Trophoblast cell (in vitro differentiated cells and primary cell): Measurements from ENCODE around the gene PDE4D.
"Not testable (repeated sequence)": the region's sequence is repeated elsewhere in the genome, so short reads cannot be mapped to it uniquely, and the experiment has no call there.

Experiments used
- DNase-seq, 2 donors: peaks; one replicate each; pipeline ENCODE4 v3.0.0-alpha.2; 2016
- H2AFZ ChIP-seq: 2 replicates; pipeline ENCODE4 v1.6.1; 2013; ENCODE audit warnings: low read length, moderate library complexity, mild to moderate bottlenecking; ENCODE audit not compliant: insufficient read depth, poor library complexity
- H2AK5ac ChIP-seq: 2 replicates; pipeline ENCODE4 v1.6.1; 2013; ENCODE audit warnings: mild to moderate bottlenecking, low read length
- H2BK120ac ChIP-seq: 2 replicates; pipeline ENCODE4 v1.6.1; 2013; ENCODE audit warnings: low read length, mild to moderate bottlenecking, moderate library complexity; ENCODE audit not compliant: insufficient read depth, poor library complexity
- H2BK12ac ChIP-seq: 2 replicates; pipeline ENCODE4 v1.6.1; 2013; ENCODE audit warnings: mild to moderate bottlenecking, low read length, moderate library complexity
- H2BK5ac ChIP-seq: 2 replicates; pipeline ENCODE4 v1.6.1; 2013; ENCODE audit warnings: low read length, low read depth, moderate library complexity, mild to moderate bottlenecking; ENCODE audit not compliant: poor library complexity
- H3K14ac ChIP-seq: 2 replicates; pipeline ENCODE4 v1.6.1; 2013; ENCODE audit warnings: mild to moderate bottlenecking, low read length
- H3K18ac ChIP-seq: 2 replicates; pipeline ENCODE4 v1.6.1; 2013; ENCODE audit warnings: mild to moderate bottlenecking, low read length
- H3K23ac ChIP-seq: 2 replicates; pipeline ENCODE4 v1.6.1; 2013; ENCODE audit warnings: low read length
- H3K27ac ChIP-seq: 2 replicates; pipeline ENCODE4 v1.5.1; 2013; ENCODE audit warnings: low read depth, mild to moderate bottlenecking, inconsistent platforms, low read length, moderate library complexity
- H3K27me3 ChIP-seq: 2 replicates; pipeline ENCODE4 v1.6.1; 2013; ENCODE audit warnings: inconsistent platforms, mild to moderate bottlenecking, low read length, moderate library complexity; ENCODE audit not compliant: insufficient read depth
- H3K36me3 ChIP-seq, 2 experiments: 1 replicate in 1 of 2; 2 replicates in 1 of 2; pipeline ENCODE4 v1.6.1; 2013; ENCODE audit warnings: low read length in 2 of 2, mild to moderate bottlenecking in 2 of 2, moderate library complexity in 1 of 2; ENCODE audit not compliant: insufficient read depth in 2 of 2, control insufficient read depth in 1 of 2
- H3K4ac ChIP-seq: 2 replicates; pipeline ENCODE4 v1.6.1; 2013; ENCODE audit warnings: low read depth, mild to moderate bottlenecking, low read length, moderate library complexity
- H3K4me1 ChIP-seq, 2 experiments: 1 replicate in 1 of 2; 2 replicates in 1 of 2; pipeline ENCODE4 v1.6.1; 2013; ENCODE audit warnings: low read length in 2 of 2, mild to moderate bottlenecking in 2 of 2, moderate library complexity in 1 of 2; ENCODE audit not compliant: insufficient read depth in 2 of 2, control insufficient read depth in 1 of 2
- H3K4me2 ChIP-seq: 2 replicates; pipeline ENCODE4 v1.6.1; 2013; ENCODE audit warnings: inconsistent platforms, mild to moderate bottlenecking, low read length, moderate library complexity
- H3K4me3 ChIP-seq: 2 replicates; pipeline ENCODE4 v1.5.1; 2013; ENCODE audit warnings: mild to moderate bottlenecking, low read depth, low read length, inconsistent platforms
- H3K79me1 ChIP-seq: one replicate; pipeline ENCODE4 v1.6.1; 2013; ENCODE audit warnings: low read length
- H3K79me2 ChIP-seq: 2 replicates; pipeline ENCODE4 v1.6.1; 2013; ENCODE audit warnings: low read length, mild to moderate bottlenecking; ENCODE audit not compliant: control insufficient read depth, insufficient read depth, poor library complexity
- H3K9ac ChIP-seq: 2 replicates; pipeline ENCODE4 v1.6.1; 2013; ENCODE audit warnings: mild to moderate bottlenecking, low read length
- H3K9me3 ChIP-seq: 2 replicates; pipeline ENCODE4 v1.6.1; 2013; ENCODE audit warnings: low read depth, mild to moderate bottlenecking, control low read depth, inconsistent platforms, low read length; ENCODE audit not compliant: insufficient read depth
- H4K12ac ChIP-seq: 2 replicates; pipeline ENCODE4 v1.6.1; 2013; ENCODE audit warnings: low read depth, mild to moderate bottlenecking, low read length, moderate library complexity
- H4K8ac ChIP-seq: 2 replicates; pipeline ENCODE4 v1.6.1; 2013; ENCODE audit warnings: low read depth, mild to moderate bottlenecking, low read length, moderate library complexity
- H4K91ac ChIP-seq: one replicate; pipeline ENCODE4 v1.6.1; 2013; ENCODE audit warnings: low read depth, mild to moderate bottlenecking, low read length, moderate library complexity
- WGBS: extraction: QIAGEN DNeasy Blood & Tissue Kit; methylation state at CpG from one replicate; pipeline ENCODE4 v1.1.7; 2013; ENCODE audit warnings: missing lambda C conversion rate; ENCODE audit not compliant: insufficient read length, insufficient coverage; ENCODE audit errors: extremely low coverage; 5-methylcytosine and 5-hydroxymethylcytosine counted together

PDE4D gene

GRCh38 chr5:59374036-59374435 is 519.5 kb downstream of the PDE4D start:
- H3K4me1 ChIP-seq, H3K4me3 ChIP-seq, H3K23ac ChIP-seq, H3K4ac ChIP-seq, H3K9ac ChIP-seq, H3K79me1 ChIP-seq, H3K27ac ChIP-seq, H2AK5ac ChIP-seq, H3K36me3 ChIP-seq, H3K14ac ChIP-seq, DNase-seq, H4K91ac ChIP-seq, H3K18ac ChIP-seq, H3K9me3 ChIP-seq, H2BK12ac ChIP-seq, H4K12ac ChIP-seq, H3K79me2 ChIP-seq, H2AFZ ChIP-seq, H2BK5ac ChIP-seq, H3K27me3 ChIP-seq, H2BK120ac ChIP-seq, H4K8ac ChIP-seq, H3K4me2 ChIP-seq: not testable (repeated sequence)
- WGBS: no CpG with 5 or more reads among the region's 1 CpG

- no CpG with 5 or more reads among the region's 4 CpGs for WGBS
- Histone ChIP-seq H2BK12ac (no peak overlapping the region), H4K12ac (no peak overlapping the region), H3K79me2 (no peaks in the 10 kb centered on the region), H3K27me3 (no peaks in the 10 kb centered on the region), H3K9ac (no peak overlapping the region), H2AFZ (no peak overlapping the region), H3K18ac (no peak overlapping the region), H3K79me1 (no peaks in the 10 kb centered on the region), H3K36me3 (no peaks in the 10 kb centered on the region), H3K14ac (no peak overlapping the region), H4K91ac (no peak overlapping the region), H3K4me2 (no peak overlapping the region), H2BK120ac (no peak overlapping the region), H3K4ac (no peak overlapping the region), H2BK5ac (no peak overlapping the region), H4K8ac (no peak overlapping the region), H3K27ac (no peak overlapping the region), H2AK5ac (no peak overlapping the region), H3K23ac (no peak overlapping the region), H3K4me1 (no peaks in the 10 kb centered on the region), H3K4me3 (no peak overlapping the region), H3K9me3 (no peaks in the 10 kb centered on the region)
- no peak for DNase-seq
These were observed 521.9 kb downstream of the PDE4D start for GRCh38 chr5:59371525-59372127.

- WGBS: no CpG with 5 or more reads among the region's 4 CpGs
- H3K4me2 ChIP-seq: no peak overlapping the region
These were observed 524.6 kb downstream of the PDE4D start for GRCh38 chr5:59368951-59369350.

GRCh38 chr5:59367791-59368394 is 525.6 kb downstream of the PDE4D start:
- no CpG with 5 or more reads among the region's 7 CpGs for WGBS
- H3K4me2 ChIP-seq: no peak overlapping the region
- no peak overlapping the region for H3K23ac ChIP-seq
- no peaks in the 10 kb centered on the region for H3K79me2 ChIP-seq
- no peaks in the 10 kb centered on the region for H3K9me3 ChIP-seq
- peak; percentile 51 to 67 for DNase-seq
- H4K91ac ChIP-seq: no peak overlapping the region
- no peak overlapping the region for H3K27ac ChIP-seq
- H3K27me3 ChIP-seq: no peaks in the 10 kb centered on the region
- H2AFZ ChIP-seq: no peak overlapping the region
- H4K8ac ChIP-seq: no peak overlapping the region
- H3K79me1 ChIP-seq: no peaks in the 10 kb centered on the region
- no peak overlapping the region for H3K4ac ChIP-seq
- no peak overlapping the region for H2AK5ac ChIP-seq
- H2BK5ac ChIP-seq: no peak overlapping the region
- H3K4me1 ChIP-seq: peaks cover 0 to 3% of the 10 kb centered on the region in 2 experiments
- H3K36me3 ChIP-seq: no peaks in the 10 kb centered on the region
- H2BK120ac ChIP-seq: no peak overlapping the region
- no peak overlapping the region for H3K9ac ChIP-seq
- no peak overlapping the region for H3K18ac ChIP-seq
- H4K12ac ChIP-seq: no peak overlapping the region
- H2BK12ac ChIP-seq: no peak overlapping the region
- H3K4me3 ChIP-seq: no peak overlapping the region
- H3K14ac ChIP-seq: no peak overlapping the region

More at GRCh38 chr5:59368951-59369350, 524.6 kb downstream of the PDE4D start:
- Histone ChIP-seq H3K27ac (no peak overlapping the region), H3K4ac (no peak overlapping the region), H2BK12ac (no peak overlapping the region), H3K4me3 (no peak overlapping the region), H3K9ac (no peak overlapping the region), H3K36me3 (no peaks in the 10 kb centered on the region), H2AK5ac (no peak overlapping the region), H2BK120ac (no peak overlapping the region), H3K9me3 (no peaks in the 10 kb centered on the region), H3K23ac (no peak overlapping the region), H4K8ac (no peak overlapping the region), H2BK5ac (no peak overlapping the region), H3K27me3 (no peaks in the 10 kb centered on the region), H3K79me2 (no peaks in the 10 kb centered on the region), H3K14ac (no peak overlapping the region), H3K4me1 (no peaks in the 10 kb centered on the region), H3K18ac (no peak overlapping the region), H4K91ac (no peak overlapping the region), H3K79me1 (no peaks in the 10 kb centered on the region), H4K12ac (no peak overlapping the region), H2AFZ (no peak overlapping the region)
- no peak for DNase-seq
